ENCODE data around the gene FAM107B.

DNA sequence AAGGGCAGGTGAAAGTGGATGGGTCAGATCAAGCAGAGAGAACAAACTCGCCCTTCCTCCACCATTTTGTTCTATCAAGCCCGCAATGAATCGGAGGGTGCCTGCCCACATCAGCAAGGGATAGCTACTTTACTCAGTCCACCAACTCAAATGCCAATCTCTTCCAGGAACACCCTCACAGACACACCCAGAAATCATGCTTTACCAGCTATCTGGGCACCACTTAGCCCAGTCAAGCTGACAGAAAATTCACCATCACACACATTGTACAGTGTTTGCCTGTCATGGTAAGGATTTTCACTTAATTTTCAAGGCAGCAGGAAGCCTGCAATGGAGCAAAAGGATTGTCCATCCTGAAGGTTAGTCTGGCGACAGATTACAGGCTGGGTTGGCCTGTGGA, 75.2 kb downstream of the FAM107B start:
- TF ChIP-seq GATA2 (IDR thresholded peaks at IDR 0.05; ENCODE audit: low read depth, low read length), result no peak
- no peak for TF ChIP-seq GATA3 (IDR thresholded peaks at IDR 0.05; ENCODE audit: low read depth, low read length)
